ENCODE data around the gene TRUB2. TPM values are rescaled to one million over a fixed set of nuclear protein-coding genes. Genes with fewer than 3 reads are reported as not detected.

TRUB2 gene
- total RNA-seq, 1 donor from 2014 or later: 8.3 TPM

DNA sequence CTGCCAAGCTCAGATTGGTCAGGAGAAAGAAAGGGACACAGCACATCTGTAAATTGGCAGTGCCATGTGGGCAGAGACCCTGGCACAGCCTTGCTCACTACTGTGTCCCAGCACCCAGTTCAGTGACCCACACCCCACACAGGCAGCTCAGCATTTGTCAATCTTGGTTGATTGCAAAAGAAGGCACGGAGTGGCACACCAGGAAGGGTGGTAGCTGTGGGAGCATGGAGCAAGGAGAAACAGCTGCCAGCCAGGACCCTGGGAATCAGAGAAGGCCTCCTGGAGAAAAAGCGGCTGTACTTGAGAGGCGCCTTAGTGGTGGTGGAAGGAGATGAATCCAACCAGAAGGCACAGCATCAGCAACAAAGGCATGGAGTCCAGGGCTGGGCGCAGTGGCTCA is 21.6 kb upstream of the TRUB2 start:
- Mint-ChIP-seq H3K27me3 (ENCODE audit: insufficient read depth, low read depth) (peaks cover 2% of the 10 kb centered on the region), H3K4me1 (peaks cover 5% of the 10 kb centered on the region), H3K9me3 (no peaks in the 10 kb centered on the region), H3K4me3 (no peak overlapping the region), H3K36me3 (peaks cover 7% of the 10 kb centered on the region), H3K27ac (no peak overlapping the region)
- Histone ChIP-seq H2AFZ (replicated peaks) (no peak overlapping the region), H3K27ac (no peak overlapping the region), H3K27me3 (peaks cover 9% of the 10 kb centered on the region), H3K9ac (no peak overlapping the region), H3K79me2 (ENCODE audit: low read depth) (no peaks in the 10 kb centered on the region), H3K4me3 (no peak overlapping the region), H3K4me1 (no peaks in the 10 kb centered on the region), H4K20me1 (ENCODE audit: low read depth) (peaks cover 18% of the 10 kb centered on the region), H3K4me2 (no peak overlapping the region), H3F3A (ENCODE audit: low read depth) (peaks cover 16% of the 10 kb centered on the region), H3K36me3 (no peaks in the 10 kb centered on the region), H3K9me3 (ENCODE audit: low read depth) (no peaks in the 10 kb centered on the region)
- no peak for DNase-seq (ENCODE audit: low spot score)
- TF ChIP-seq EZH2phosphoT487 (IDR thresholded peaks at IDR 0.05) (no peak), EZH2 (IDR thresholded peaks at IDR 0.05) (no peak)
- TF ChIP-seq, protein P1, sequence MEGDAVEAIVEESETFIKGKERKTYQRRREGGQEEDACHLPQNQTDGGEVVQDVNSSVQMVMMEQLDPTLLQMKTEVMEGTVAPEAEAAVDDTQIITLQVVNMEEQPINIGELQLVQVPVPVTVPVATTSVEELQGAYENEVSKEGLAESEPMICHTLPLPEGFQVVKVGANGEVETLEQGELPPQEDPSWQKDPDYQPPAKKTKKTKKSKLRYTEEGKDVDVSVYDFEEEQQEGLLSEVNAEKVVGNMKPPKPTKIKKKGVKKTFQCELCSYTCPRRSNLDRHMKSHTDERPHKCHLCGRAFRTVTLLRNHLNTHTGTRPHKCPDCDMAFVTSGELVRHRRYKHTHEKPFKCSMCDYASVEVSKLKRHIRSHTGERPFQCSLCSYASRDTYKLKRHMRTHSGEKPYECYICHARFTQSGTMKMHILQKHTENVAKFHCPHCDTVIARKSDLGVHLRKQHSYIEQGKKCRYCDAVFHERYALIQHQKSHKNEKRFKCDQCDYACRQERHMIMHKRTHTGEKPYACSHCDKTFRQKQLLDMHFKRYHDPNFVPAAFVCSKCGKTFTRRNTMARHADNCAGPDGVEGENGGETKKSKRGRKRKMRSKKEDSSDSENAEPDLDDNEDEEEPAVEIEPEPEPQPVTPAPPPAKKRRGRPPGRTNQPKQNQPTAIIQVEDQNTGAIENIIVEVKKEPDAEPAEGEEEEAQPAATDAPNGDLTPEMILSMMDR (IDR thresholded peaks at IDR 0.05): no peak

DNA sequence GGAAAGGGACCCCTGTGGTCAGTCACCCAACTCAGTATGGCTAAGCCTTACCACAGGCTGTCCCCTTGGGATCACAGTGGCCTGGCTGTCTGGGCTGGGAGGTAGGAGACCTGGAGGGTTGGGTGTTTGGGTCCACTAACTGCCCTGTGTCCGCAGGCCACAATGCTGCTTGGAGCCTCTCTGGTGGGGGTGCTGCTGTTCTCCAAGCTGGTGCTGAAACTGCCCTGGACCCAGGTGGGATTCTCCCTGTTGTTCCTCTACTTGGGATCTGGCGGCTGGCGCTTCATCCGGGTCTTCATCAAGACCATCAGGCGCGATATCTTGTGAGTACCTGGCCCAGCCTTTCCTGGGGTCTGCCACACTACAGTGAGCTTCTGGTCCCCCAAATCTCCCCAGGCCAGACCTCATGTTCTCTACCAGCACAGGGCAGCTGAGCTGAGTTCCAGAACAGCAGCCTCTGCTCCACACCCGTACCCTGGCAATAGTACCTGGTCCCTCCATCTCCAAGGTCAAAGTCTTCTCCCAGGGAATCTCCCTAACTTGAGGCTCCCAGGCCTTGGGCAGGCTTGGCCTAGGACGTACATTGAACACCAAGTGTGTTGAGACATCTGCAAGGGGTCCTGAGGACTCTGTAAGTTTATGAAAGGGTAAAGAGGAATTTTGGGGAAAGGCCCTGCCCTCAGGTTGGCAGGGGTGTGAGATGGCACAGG is 20.9 kb upstream of the TRUB2 start:
- H3K27me3 ChIP-seq: peaks cover 9% of the 10 kb centered on the region
- H3K27ac ChIP-seq: no peak overlapping the region
- Mint-ChIP-seq H3K4me1 (peaks cover 5% of the 10 kb centered on the region), H3K36me3 (peaks cover 7% of the 10 kb centered on the region), H3K27me3 (ENCODE audit: insufficient read depth, low read depth) (peaks cover 2% of the 10 kb centered on the region), H3K4me3 (no peak overlapping the region), H3K9me3 (no peaks in the 10 kb centered on the region), H3K27ac (no peak overlapping the region)
- TF ChIP-seq, protein P1 (IDR thresholded peaks at IDR 0.05): no peak
- TF ChIP-seq EZH2 (IDR thresholded peaks at IDR 0.05) (no peak), EZH2phosphoT487 (IDR thresholded peaks at IDR 0.05) (no peak)
- H3K36me3 ChIP-seq: no peaks in the 10 kb centered on the region
- no peak overlapping the region for H2AFZ ChIP-seq (replicated peaks)
- peaks cover 16% of the 10 kb centered on the region for H3F3A ChIP-seq (ENCODE audit: low read depth)
- peaks cover 18% of the 10 kb centered on the region for H4K20me1 ChIP-seq (ENCODE audit: low read depth)
- no peaks in the 10 kb centered on the region for H3K79me2 ChIP-seq (ENCODE audit: low read depth)
- H3K4me1 ChIP-seq: no peaks in the 10 kb centered on the region
- H3K9ac ChIP-seq: no peak overlapping the region
- no peak overlapping the region for H3K4me3 ChIP-seq
- no peak for DNase-seq (ENCODE audit: low spot score)
- H3K4me2 ChIP-seq: no peak overlapping the region
- H3K9me3 ChIP-seq (ENCODE audit: low read depth): no peaks in the 10 kb centered on the region

DNA sequence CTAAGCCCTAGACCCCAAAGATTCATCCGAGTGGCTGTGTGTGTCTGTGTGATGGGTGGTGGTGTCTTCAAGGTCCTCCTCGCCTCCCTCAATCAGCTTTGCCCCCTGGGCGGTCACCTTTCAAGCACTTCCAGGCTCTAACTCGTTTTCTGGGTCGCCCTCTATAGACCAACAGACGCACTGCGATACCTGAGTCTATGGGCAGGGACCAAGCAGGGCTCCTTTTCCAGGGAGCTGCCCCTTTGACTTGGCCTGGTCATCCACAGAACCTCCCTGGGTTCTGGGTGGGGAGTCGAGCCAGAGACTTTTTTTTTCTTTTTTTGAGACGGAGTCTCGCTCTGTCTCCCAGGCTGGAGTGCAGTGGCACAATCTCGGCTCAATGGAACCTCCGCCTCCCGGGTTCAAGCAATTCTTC is 19.2 kb upstream of the TRUB2 start:
- Mint-ChIP-seq H3K27ac (peak overlapping the region; percentile 81), H3K27me3 (ENCODE audit: insufficient read depth, low read depth) (peaks cover 4% of the 10 kb centered on the region), H3K36me3 (peaks cover 8% of the 10 kb centered on the region), H3K9me3 (no peaks in the 10 kb centered on the region), H3K4me1 (peaks cover 5% of the 10 kb centered on the region), H3K4me3 (peak overlapping the region; percentile 96)
- H3K9ac ChIP-seq: no peak overlapping the region
- H3K4me2 ChIP-seq: peak overlapping the region; percentile 93
- H3K4me3 ChIP-seq: peak overlapping the region; percentile 95
- no peaks in the 10 kb centered on the region for H3K9me3 ChIP-seq (ENCODE audit: low read depth)
- TF ChIP-seq EZH2 (IDR thresholded peaks at IDR 0.05): no peak
- TF ChIP-seq, protein P1 (IDR thresholded peaks at IDR 0.05): peak; percentile 67
- no peak for TF ChIP-seq EZH2phosphoT487 (IDR thresholded peaks at IDR 0.05)
- no peak overlapping the region for H3K27ac ChIP-seq
- H2AFZ ChIP-seq (replicated peaks): no peak overlapping the region
- peaks cover 16% of the 10 kb centered on the region for H3F3A ChIP-seq (ENCODE audit: low read depth)
- no peaks in the 10 kb centered on the region for H3K79me2 ChIP-seq (ENCODE audit: low read depth)
- DNase-seq (ENCODE audit: low spot score): peak; percentile 81
- H3K27me3 ChIP-seq: peaks cover 9% of the 10 kb centered on the region
- H3K36me3 ChIP-seq: no peaks in the 10 kb centered on the region
- no peaks in the 10 kb centered on the region for H3K4me1 ChIP-seq
- H4K20me1 ChIP-seq (ENCODE audit: low read depth): peaks cover 18% of the 10 kb centered on the region
